HFFc6 (cell line): Measurements from ENCODE around the gene ABHD12B. TPM values are rescaled to one million over a fixed set of nuclear protein-coding genes. Genes with fewer than 3 reads are reported as not detected.

Experiments
- DNase-seq: peaks from one replicate; pipeline ENCODE4 v3.0.0-alpha.2; 2018
- H3K27ac Mint-ChIP-seq: 2 replicates; pipeline ENCODE4 v1.8.0; 2020; ENCODE audit warnings: mild to moderate bottlenecking, mixed read lengths
- H3K27me3 Mint-ChIP-seq: 2 replicates; pipeline ENCODE4 v1.8.0; 2021; ENCODE audit warnings: mild to moderate bottlenecking, moderate library complexity, mixed read lengths; ENCODE audit not compliant: insufficient read depth
- H3K36me3 Mint-ChIP-seq: 2 replicates; pipeline ENCODE4 v1.8.0; 2021; ENCODE audit warnings: low read depth, mixed read lengths
- H3K4me1 Mint-ChIP-seq: 2 replicates; pipeline ENCODE4 v1.8.0; 2020; ENCODE audit warnings: low read depth, mixed read lengths
- H3K4me3 Mint-ChIP-seq: 2 replicates; pipeline ENCODE4 v1.8.0; 2020; ENCODE audit warnings: mild to moderate bottlenecking, moderate library complexity, mixed read lengths
- H3K9me3 Mint-ChIP-seq: 2 replicates; pipeline ENCODE4 v1.8.0; 2020; ENCODE audit warnings: mild to moderate bottlenecking, mixed read lengths
- total RNA-seq, 6 experiments: library from RNA; stranded (reverse); fragmentation: NEBNext Ultra II Directional; extraction: Animal tissue kit (Norgen Biotek cat#: 25700); gene quantifications; 2 replicates in 1 of 6; 3 replicates in 5 of 6; pipeline ENCODE4 v1.2.3, GENCODE V29; 2021
- TF ChIP-seq, protein P1 (sequence below): fragments of 200-600 bp; sonication (generic); IDR thresholded peaks from 2 replicates; pipeline ENCODE4 v1.5.0; 2021; ENCODE audit warnings: antibody characterized with exemption, mild to moderate bottlenecking

ABHD12B gene
- total RNA-seq, 6 experiments from 2014 or later: 0.34 TPM; not detected in 5

- Mint-ChIP-seq H3K4me1 (peaks cover 40% of the 10 kb centered on the region), H3K27me3 (peaks cover 1% of the 10 kb centered on the region; the same call in 1 of the 2 replicates), H3K27ac (no peak overlapping the region), H3K36me3 (no peaks in the 10 kb centered on the region), H3K4me3 (no peak overlapping the region), H3K9me3 (no peaks in the 10 kb centered on the region)
- TF ChIP-seq, protein P1, sequence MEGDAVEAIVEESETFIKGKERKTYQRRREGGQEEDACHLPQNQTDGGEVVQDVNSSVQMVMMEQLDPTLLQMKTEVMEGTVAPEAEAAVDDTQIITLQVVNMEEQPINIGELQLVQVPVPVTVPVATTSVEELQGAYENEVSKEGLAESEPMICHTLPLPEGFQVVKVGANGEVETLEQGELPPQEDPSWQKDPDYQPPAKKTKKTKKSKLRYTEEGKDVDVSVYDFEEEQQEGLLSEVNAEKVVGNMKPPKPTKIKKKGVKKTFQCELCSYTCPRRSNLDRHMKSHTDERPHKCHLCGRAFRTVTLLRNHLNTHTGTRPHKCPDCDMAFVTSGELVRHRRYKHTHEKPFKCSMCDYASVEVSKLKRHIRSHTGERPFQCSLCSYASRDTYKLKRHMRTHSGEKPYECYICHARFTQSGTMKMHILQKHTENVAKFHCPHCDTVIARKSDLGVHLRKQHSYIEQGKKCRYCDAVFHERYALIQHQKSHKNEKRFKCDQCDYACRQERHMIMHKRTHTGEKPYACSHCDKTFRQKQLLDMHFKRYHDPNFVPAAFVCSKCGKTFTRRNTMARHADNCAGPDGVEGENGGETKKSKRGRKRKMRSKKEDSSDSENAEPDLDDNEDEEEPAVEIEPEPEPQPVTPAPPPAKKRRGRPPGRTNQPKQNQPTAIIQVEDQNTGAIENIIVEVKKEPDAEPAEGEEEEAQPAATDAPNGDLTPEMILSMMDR: no peak
- no peak for DNase-seq
Measured at GRCh38 chr14:50864946-50865345, 6.9 kb upstream of the ABHD12B start.

DNA sequence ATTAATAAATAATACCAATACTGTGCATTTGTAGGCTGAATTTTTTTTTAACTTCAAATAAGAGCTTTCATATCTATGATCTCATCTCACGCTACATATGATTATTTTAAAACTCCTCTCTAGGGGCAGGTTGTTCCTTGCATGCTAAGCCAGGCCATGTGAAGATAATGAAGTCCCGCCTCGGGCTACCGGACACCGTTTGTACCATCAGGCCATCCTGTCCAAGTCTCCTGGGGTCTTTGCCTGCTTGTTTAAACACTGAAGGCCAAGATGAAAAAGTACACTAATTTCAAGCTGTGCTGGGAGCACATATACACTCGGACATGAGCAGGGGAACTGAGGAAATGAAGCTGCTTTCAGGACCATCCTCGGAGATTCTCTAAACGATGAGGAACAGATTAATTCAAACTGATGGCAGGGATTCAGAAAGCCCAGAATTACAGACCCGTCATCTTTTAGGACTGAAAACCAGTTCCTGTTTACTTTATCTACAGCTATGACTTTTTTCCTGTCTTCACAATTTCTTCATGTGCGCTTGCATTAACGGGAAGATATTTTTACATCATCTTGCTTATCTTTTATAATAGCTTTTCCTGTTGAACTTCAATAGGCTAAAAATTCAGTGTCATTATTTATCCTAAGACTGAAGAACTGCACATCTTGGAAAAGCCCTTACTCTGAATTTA lies 6.3 kb upstream of the ABHD12B start:
- TF ChIP-seq, protein P1: no peak
- DNase-seq: peak; percentile 18
- H3K4me1 Mint-ChIP-seq: peaks cover 34% of the 10 kb centered on the region
- H3K27me3 Mint-ChIP-seq: peaks cover 6% of the 10 kb centered on the region; the same call in 1 of the 2 replicates
- no peaks in the 10 kb centered on the region for H3K36me3 Mint-ChIP-seq
- H3K27ac Mint-ChIP-seq: peak overlapping the region; percentile 73
- peak overlapping the region; percentile 69 for H3K4me3 Mint-ChIP-seq
- H3K9me3 Mint-ChIP-seq: no peaks in the 10 kb centered on the region

- H3K27ac Mint-ChIP-seq: no peak overlapping the region
- peaks cover 5% of the 10 kb centered on the region; the same call in 1 of the 2 replicates for H3K36me3 Mint-ChIP-seq
- H3K9me3 Mint-ChIP-seq: no peaks in the 10 kb centered on the region
- H3K4me1 Mint-ChIP-seq: peaks cover 21% of the 10 kb centered on the region
- TF ChIP-seq, protein P1: no peak
- H3K4me3 Mint-ChIP-seq: no peak overlapping the region; the same call in 1 of the 2 replicates
- no peak for DNase-seq
- H3K27me3 Mint-ChIP-seq: peaks cover 33% of the 10 kb centered on the region
Measured at GRCh38 chr14:50871228-50871627, 625 bp upstream of the ABHD12B start.

GRCh38 chr14:50874757-50875156 lies 2.9 kb downstream of the ABHD12B start:
- TF ChIP-seq, protein P1: no peak
- no peaks in the 10 kb centered on the region for H3K9me3 Mint-ChIP-seq
- peaks cover 18% of the 10 kb centered on the region for H3K4me1 Mint-ChIP-seq
- H3K27me3 Mint-ChIP-seq: peaks cover 48% of the 10 kb centered on the region
- H3K4me3 Mint-ChIP-seq: no peak overlapping the region; the same call in 1 of the 2 replicates
- no peak for DNase-seq
- H3K27ac Mint-ChIP-seq: no peak overlapping the region
- peaks cover 5% of the 10 kb centered on the region; the same call in 1 of the 2 replicates for H3K36me3 Mint-ChIP-seq

DNA sequence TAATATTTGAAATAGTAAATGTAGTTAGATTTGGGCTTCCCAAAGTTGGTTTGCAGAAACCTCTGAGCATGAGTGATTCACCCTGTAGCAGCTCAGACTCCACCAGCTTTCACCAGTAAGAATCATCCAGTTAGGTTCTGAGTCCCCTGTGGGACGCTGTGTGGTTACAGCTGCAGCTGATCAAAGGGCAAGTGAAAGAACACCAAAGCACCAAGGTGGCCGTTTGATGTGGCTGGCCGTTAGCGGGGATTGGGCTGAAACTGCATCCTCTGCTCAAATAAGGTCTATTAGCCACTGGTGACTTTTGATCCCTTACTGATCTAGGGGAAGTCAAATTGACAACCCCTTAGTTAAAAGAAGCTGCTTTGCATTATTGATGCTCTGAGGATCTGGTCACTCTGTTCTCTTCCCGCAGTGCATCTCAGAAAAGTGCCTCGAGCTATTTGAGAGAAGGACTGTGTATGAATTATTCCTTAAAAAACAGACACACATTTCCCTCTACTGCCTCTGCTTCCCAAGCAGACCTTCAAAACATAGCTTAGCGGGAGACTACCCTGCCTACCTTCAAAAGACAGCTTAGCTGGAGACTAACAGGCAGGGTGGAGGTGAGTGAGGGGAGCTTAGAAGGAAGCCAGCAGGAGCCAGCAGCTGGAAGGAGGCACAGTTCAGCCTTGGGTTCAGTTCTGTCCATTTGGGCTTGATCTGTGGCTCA lies 3.7 kb downstream of the ABHD12B start:
- Mint-ChIP-seq H3K4me3 (peak overlapping the region; percentile 23; the same call in 1 of the 2 replicates), H3K9me3 (no peaks in the 10 kb centered on the region), H3K27me3 (peaks cover 44% of the 10 kb centered on the region), H3K36me3 (peaks cover 5% of the 10 kb centered on the region; the same call in 1 of the 2 replicates), H3K27ac (no peak overlapping the region), H3K4me1 (peaks cover 18% of the 10 kb centered on the region)
- TF ChIP-seq, protein P1: no peak
- peak; percentile 18 for DNase-seq
